Activated T-cell treated with anti-CD3 and anti-CD28 coated beads, Interleukin-2, amount 50 U/mL, for 24 hours (primary cell): ENCODE results near the gene GARIN5B.

Source experiments
- DNase-seq: peaks from one replicate; pipeline ENCODE4 v3.0.0-alpha.2; 2020
- H3K27ac Mint-ChIP-seq: 2 replicates; pipeline ENCODE4 v1.8.0; 2020; ENCODE audit warnings: mild to moderate bottlenecking, mixed read lengths
- H3K27me3 Mint-ChIP-seq: 2 replicates; pipeline ENCODE4 v1.8.0; 2020; ENCODE audit warnings: mixed read lengths
- H3K36me3 Mint-ChIP-seq: 2 replicates; pipeline ENCODE4 v1.8.0; 2020; ENCODE audit warnings: low read depth, mixed read lengths
- H3K4me1 Mint-ChIP-seq: 2 replicates; pipeline ENCODE4 v1.8.0; 2020; ENCODE audit warnings: low read depth, mixed read lengths
- H3K4me3 Mint-ChIP-seq: 2 replicates; pipeline ENCODE4 v1.8.0; 2020; ENCODE audit warnings: mild to moderate bottlenecking, moderate library complexity, mixed read lengths
- H3K9me3 Mint-ChIP-seq: 2 replicates; pipeline ENCODE4 v1.8.0; 2020; ENCODE audit warnings: mixed read lengths

The GARIN5B gene

DNA sequence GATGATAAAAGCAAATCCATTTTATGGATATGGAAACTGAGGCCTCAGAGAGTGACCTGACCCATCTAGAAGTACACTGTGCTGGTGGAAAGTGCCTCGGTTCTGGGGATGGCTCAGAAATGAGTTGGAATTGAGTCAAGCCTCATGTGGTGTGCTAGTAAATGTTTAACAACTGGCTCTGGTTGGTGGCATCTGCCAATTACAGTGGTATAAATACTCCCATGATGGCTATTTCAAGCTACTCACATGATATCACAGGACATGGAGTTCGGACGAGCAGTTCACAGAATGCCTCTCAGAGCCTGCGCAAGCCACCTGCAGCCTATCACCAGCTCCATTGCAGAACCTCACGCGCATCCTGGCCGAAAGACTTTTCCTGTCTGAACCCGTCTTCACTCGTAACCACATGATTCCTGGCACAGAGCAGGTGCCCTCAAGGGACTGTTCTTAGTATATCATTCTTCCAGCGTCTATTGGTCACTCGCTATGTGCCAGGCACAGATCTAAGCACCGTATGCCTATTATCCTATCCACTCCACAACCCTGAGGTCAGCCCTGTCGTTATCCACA lies 47.0 kb downstream of the GARIN5B start:
- no peak for DNase-seq
- Mint-ChIP-seq H3K4me1 (no peaks in the 10 kb centered on the region), H3K27me3 (no peaks in the 10 kb centered on the region), H3K36me3 (no peaks in the 10 kb centered on the region), H3K4me3 (no peak overlapping the region), H3K27ac (no peak overlapping the region), H3K9me3 (no peaks in the 10 kb centered on the region)

DNA sequence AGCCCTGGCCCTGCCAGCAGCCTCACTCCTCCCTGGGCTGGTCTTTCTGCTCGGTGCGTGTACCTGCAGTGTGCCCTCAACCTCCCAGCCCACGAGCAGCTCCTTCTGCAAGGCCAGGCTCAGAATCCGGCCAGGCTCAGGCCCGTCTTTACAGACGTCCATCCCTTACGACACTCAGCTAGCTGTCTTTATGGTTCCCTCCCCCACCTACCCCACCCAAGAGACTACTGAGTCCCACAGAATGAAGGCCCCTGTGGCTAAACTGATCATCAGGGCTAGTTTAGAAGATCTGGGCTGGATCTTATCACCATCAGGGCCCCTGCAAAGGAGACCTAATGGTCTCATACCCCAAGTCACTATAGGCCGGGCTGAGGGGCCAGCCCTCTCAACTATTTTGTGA lies 48.7 kb downstream of the GARIN5B start:
- Mint-ChIP-seq H3K27ac (peak overlapping the region; percentile 23), H3K4me1 (no peaks in the 10 kb centered on the region), H3K36me3 (no peaks in the 10 kb centered on the region), H3K27me3 (no peaks in the 10 kb centered on the region), H3K9me3 (no peaks in the 10 kb centered on the region), H3K4me3 (no peak overlapping the region)
- DNase-seq = no peak

- Mint-ChIP-seq H3K36me3 (peaks cover 6% of the 10 kb centered on the region), H3K9me3 (no peaks in the 10 kb centered on the region), H3K4me3 (no peak overlapping the region), H3K27me3 (no peaks in the 10 kb centered on the region), H3K4me1 (no peaks in the 10 kb centered on the region), H3K27ac (no peak overlapping the region)
- DNase-seq = no peak
Observed at GRCh38 chr19:55312621-55313512, 50.2 kb downstream of the GARIN5B start.

DNA sequence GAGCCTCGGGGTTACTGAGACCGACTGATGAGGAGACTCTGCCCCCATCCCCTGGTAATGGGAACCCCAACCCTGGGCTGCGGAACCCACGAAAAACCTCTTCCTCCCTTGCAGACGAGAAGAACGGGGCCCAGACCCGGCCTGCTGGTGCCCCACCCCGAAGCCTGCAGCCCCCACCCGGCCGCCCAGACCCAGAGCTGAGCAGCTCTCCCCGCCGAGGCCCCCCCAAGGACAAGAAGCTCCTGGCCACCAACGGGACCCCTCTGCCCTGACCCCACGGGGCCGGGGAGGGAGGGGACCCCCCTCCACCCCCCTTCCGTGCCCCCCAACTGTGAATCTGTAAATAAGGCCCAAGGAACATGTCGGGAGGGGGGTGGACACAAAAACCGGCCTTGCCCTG lies 51.3 kb downstream of the GARIN5B start:
- DNase-seq = no peak
- no peaks in the 10 kb centered on the region for H3K4me1 Mint-ChIP-seq
- H3K27ac Mint-ChIP-seq = no peak overlapping the region
- H3K9me3 Mint-ChIP-seq = no peaks in the 10 kb centered on the region
- H3K36me3 Mint-ChIP-seq = peaks cover 9% of the 10 kb centered on the region
- no peak overlapping the region for H3K4me3 Mint-ChIP-seq
- H3K27me3 Mint-ChIP-seq = no peaks in the 10 kb centered on the region

- H3K27ac Mint-ChIP-seq = no peak overlapping the region
- peaks cover 9% of the 10 kb centered on the region for H3K36me3 Mint-ChIP-seq
- H3K4me3 Mint-ChIP-seq = no peak overlapping the region
- H3K27me3 Mint-ChIP-seq = no peaks in the 10 kb centered on the region
- no peaks in the 10 kb centered on the region for H3K9me3 Mint-ChIP-seq
- H3K4me1 Mint-ChIP-seq = no peaks in the 10 kb centered on the region
- no peak for DNase-seq
Observed at GRCh38 chr19:55311397-55311796, 51.7 kb downstream of the GARIN5B start.

DNA sequence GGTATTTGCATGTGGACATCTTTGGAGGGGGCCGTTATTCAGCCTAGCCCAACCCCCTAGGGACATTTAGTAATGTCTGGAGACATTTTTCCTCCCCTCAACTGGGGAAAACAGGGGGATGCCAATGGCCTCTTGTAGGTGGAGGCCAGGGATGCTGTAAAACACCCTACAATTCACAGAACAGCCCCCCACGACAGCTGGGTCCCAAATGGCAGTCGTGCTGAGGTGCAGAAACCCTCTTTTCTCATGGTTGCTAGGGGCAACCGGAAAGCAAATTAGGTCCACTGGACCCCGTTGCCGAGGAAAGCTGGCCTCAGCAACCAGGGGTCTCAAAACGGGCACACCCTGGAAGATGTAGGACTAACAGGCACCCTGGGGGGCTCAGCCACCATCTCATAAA lies 52.6 kb downstream of the GARIN5B start:
- Mint-ChIP-seq H3K27me3 (no peaks in the 10 kb centered on the region), H3K27ac (no peak overlapping the region), H3K36me3 (peaks cover 9% of the 10 kb centered on the region), H3K9me3 (no peaks in the 10 kb centered on the region), H3K4me3 (no peak overlapping the region), H3K4me1 (no peaks in the 10 kb centered on the region)
- no peak for DNase-seq

DNA sequence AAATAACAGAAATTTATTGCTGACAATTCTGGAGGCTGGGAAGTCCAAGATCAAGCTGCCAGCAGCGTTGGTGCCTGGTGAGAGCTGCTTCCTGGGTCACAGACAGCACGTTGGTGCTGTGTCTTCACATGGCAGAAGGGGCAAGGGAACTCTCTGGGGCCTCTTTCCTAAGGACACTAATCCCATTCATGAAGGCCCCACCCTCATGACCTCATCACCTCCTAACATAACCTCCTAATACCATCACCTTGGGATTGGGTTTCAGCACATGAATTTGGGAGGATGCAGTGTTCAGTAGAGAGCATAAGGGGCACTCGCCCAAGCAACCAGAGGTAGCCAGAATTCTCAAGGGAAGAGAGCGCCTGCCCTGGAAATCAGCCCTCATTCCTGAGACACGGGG lies 53.6 kb downstream of the GARIN5B start:
- H3K27ac Mint-ChIP-seq = no peak overlapping the region
- no peak for DNase-seq
- no peaks in the 10 kb centered on the region for H3K9me3 Mint-ChIP-seq
- H3K4me3 Mint-ChIP-seq = no peak overlapping the region
- H3K27me3 Mint-ChIP-seq = no peaks in the 10 kb centered on the region
- H3K4me1 Mint-ChIP-seq = peaks cover 2% of the 10 kb centered on the region
- H3K36me3 Mint-ChIP-seq = peaks cover 11% of the 10 kb centered on the region

DNA sequence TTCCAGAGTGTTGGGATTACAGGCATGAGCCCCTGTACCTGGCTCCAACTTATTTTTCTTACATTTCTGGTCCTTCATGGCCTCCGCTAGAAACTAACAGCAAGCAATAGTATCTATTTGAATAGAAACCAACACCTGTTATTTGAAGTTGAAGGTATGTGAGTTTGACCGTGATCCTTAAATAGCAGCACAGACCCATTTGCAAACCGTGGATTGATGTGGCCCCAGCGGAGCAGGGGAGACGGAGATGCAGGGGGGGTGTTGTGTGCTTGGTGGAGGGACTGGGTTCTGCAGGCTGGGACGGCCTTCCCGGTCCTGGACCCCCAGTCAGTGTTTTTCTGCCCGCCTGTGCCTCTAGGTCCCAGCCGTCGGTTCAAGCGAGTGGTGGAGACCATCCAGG lies 54.8 kb downstream of the GARIN5B start:
- no peak for DNase-seq
- Mint-ChIP-seq H3K27ac (no peak overlapping the region), H3K4me1 (peaks cover 2% of the 10 kb centered on the region), H3K36me3 (peaks cover 11% of the 10 kb centered on the region), H3K4me3 (no peak overlapping the region), H3K27me3 (no peaks in the 10 kb centered on the region), H3K9me3 (no peaks in the 10 kb centered on the region)

DNA sequence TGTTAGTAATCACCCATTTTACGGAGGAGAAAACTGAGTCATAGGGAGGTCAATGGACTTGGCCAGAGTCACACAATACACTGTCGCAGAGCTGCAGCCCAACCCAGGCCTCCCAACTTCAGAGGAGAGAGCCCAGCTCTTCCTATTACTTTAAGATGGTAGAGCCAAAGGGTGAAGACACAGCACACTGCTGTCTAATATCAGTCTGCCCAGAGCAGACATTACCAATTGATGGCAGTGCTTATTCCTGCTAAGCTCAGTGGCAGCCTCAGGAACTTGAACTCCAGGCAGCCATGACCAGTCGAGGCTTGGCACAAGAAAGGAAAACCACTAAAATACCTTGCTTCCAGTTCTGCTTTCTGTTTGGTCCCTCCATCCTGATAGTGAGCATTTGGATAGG lies 56.3 kb downstream of the GARIN5B start:
- Mint-ChIP-seq H3K9me3 (no peaks in the 10 kb centered on the region), H3K4me3 (no peak overlapping the region), H3K27ac (no peak overlapping the region), H3K27me3 (no peaks in the 10 kb centered on the region), H3K4me1 (peaks cover 6% of the 10 kb centered on the region), H3K36me3 (peaks cover 11% of the 10 kb centered on the region)
- no peak for DNase-seq

- H3K27ac Mint-ChIP-seq = no peak overlapping the region
- no peak overlapping the region for H3K4me3 Mint-ChIP-seq
- peaks cover 12% of the 10 kb centered on the region for H3K4me1 Mint-ChIP-seq
- no peaks in the 10 kb centered on the region for H3K27me3 Mint-ChIP-seq
- no peaks in the 10 kb centered on the region for H3K9me3 Mint-ChIP-seq
- no peak for DNase-seq
- H3K36me3 Mint-ChIP-seq = peaks cover 11% of the 10 kb centered on the region
Observed at GRCh38 chr19:55305983-55306562, 57.0 kb downstream of the GARIN5B start.

DNA sequence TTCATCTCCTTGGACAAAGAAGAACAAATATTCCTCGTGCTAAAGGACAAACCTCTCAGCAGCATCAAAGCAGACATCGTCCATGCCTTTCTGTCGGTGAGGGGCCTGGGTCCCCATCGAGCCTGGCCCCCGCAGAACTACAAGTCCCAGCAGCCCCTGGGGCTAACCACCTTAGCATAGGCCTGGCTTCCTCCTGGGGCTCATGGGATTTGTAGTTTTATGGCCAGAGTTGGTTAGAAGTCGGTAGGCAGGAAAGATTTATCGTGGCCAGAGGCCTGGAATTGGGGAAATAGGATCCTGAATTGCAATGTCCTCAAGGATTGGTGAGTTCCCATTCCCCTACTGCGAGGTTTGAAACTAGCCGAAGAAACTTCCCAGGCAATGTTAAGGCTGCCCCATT lies 57.6 kb downstream of the GARIN5B start:
- Mint-ChIP-seq H3K27ac (peak overlapping the region; percentile 50), H3K4me3 (no peak overlapping the region), H3K9me3 (no peaks in the 10 kb centered on the region), H3K36me3 (peaks cover 11% of the 10 kb centered on the region), H3K27me3 (no peaks in the 10 kb centered on the region), H3K4me1 (peaks cover 12% of the 10 kb centered on the region)
- peak; percentile 67 for DNase-seq

DNA sequence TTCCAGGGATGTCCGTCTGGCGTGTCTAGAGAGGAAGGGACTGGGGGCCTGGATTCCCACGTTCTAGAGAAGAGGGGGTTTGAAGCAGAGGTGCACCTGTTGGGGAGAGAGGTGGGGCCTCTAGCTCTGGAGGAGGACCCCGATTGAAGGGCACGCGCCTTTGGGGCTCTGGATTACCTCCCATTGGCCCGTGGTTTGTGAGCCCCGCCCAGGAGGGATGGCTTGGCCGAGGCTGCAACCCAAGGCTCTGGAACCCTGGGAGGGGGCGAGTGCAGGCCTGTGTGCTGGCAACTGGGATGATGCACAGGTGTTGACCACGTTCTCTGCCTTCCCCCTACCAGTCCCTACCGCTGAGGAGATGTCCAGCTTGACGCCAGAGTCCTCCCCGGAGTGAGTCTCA lies 58.1 kb downstream of the GARIN5B start:
- no peak overlapping the region for H3K4me3 Mint-ChIP-seq
- no peak for DNase-seq
- H3K27me3 Mint-ChIP-seq = no peaks in the 10 kb centered on the region
- peaks cover 12% of the 10 kb centered on the region for H3K4me1 Mint-ChIP-seq
- peaks cover 11% of the 10 kb centered on the region for H3K36me3 Mint-ChIP-seq
- H3K27ac Mint-ChIP-seq = no peak overlapping the region
- no peaks in the 10 kb centered on the region for H3K9me3 Mint-ChIP-seq
